Fibroblast of skin of abdomen (primary cell): ENCODE results near the gene EFTUD2.

Experiments
- DNase-seq: peaks from one replicate; pipeline ENCODE4 v3.0.0-alpha.2; 2013

Gene EFTUD2

DNA sequence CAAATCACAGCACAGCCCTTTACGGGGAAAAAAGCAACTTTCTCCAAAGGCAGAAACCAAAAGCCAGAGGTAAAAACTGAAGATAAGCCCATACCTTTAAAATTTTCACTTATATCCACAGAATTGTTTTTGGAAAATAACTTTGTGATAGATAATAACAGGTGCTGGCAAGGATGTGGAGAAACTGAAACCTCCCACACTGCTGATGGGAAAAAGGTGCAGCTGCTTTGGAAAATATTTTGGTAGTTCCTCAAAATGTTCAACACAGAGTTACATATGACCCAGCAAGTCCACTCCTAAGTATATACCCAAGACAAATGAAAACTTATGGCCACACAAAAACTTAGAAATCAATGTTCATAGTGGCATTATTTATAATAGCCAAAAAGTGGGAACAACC, 12.2 kb downstream of the EFTUD2 start:
- DNase-seq = no peak

DNA sequence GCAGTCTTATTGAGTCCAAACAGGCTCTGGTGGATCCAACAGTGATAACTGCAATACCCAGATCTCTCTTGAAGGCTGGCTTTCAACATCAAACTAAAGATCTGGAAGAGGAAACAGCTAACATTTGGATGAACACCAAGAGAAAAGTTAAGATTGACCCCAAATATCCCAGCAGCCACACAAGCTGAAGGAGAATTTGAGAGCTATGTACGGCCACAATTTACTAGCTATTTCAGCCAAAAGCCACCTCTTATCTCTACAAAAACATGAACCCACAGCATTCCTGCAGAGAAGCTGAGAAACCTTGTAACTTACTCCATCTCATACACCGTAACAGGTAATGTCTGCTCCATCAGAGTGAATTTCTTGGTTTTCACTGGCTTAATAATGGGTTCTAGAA, 14.3 kb downstream of the EFTUD2 start:
- DNase-seq = no peak

DNA sequence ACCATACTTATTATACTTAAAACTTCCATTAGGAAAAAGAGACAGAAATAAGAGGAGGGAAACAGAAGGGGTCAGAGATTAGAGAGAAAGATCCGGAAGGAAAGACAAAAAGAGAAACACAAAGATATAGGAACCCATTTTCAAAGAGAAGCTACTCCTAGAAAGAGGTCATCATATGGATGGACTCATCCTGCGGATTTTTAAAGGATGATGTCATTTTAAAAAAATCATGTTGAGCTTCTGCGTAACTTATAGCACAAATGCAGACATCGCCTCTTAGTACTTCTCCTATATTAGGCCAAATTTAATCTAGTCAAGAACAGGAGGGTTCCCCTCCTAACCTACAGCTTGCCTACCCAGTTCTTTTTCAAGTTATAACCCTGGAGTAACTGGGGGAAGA, 18.1 kb downstream of the EFTUD2 start:
- no peak for DNase-seq

DNA sequence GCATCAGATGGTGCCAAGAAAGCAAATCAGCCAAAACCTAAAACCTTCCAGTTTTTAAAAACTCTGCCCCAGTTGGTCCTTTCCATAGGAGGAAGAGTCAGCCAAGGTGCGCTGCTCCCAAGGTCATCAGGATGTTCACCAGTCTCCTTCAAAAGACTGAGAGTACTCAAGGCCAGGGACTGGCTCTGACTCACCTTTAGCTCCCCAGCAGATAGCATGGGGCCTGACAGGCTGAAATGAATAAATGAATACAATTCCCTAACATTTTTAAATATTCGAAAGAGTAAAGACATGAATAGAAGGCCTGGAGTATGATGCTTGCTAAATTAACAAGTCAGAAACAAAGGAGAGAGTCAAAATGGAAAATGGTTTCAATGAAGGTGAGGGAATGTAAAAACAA, 19.2 kb downstream of the EFTUD2 start:
- no peak for DNase-seq

DNA sequence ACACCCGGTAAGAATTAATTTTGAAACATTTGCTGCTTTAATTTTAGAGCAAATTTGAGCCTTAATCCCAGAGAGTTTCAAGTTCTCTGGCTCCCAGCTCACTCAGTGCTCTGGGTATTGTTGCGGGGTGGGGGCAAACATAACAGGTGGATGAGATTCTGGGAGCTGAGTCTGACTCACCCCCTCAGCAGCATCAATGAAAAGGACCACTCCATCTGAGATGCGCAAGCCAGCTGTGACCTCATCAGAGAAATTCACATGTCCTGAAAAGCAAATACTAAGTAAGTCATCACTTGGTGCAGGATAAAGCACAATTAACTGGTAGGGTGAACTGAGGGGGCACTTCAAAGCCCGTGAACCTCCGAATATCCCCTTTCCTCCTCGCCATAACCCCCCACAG, 19.9 kb downstream of the EFTUD2 start:
- no peak for DNase-seq

DNA sequence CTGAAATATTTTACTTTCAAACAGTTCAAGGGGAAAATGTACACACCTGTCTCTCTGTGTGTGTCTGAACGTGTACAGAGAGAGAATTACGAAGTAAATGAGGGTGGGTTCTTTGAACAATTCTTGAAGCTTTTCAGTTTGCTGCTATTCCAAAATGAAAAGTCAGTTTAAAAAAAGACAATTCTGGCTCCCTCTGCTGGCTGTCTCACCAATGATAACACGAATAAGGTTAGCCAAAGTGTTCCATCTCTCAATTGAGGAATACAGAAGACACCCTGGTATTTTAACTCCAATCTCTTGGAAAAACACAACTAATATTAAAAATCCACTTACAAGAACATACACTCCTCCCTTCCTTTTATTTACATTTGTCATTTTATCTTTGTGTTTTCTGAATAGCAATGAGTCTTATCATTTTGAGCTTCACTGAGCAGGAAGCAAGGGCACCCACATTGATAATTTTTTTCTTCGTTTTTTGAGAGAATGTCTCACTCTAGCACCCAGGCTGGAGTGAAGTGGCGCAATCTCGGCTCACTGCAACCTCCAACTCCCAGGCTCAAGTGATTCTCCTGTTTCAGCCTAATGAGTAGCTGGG, 20.5 kb downstream of the EFTUD2 start:
- peak; percentile 34 for DNase-seq

DNA sequence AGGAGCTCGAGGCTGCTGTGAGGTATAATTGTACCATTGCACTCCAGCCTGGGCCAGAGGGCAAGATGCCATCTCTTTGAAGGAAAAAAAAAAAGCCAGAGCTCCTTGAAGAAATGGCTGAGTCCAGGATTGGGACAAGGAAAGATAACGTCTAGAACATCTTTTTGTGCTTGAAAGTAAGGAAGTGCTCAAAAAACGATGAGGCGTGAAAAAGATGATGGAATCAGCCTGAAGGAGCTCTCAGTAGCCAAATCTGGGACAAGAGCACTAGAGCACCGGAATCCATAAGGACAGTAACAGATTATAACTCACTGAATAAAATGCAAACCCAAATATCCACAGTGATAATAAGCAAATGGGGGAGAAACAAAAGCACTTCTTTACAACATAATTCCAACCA, 22.1 kb downstream of the EFTUD2 start:
- DNase-seq = no peak

DNA sequence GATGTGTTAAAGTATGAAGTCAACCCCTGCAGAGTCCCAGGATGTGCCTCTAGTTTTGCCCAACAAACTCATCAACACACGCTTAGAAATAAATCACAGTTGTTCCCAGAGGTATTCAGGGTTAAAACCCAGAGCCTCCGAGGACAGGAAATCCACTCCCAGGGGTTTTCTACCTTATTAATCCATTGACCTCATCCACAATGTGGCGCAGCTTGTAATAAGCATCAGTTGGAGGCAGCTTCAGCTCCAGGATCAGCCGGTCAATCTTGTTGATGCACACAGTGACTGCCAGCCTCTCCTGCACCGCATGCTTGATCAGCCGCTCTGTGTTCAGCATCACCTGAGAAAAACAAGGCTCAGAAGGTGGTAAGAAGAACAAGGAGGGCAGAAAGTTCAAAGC, 23.5 kb downstream of the EFTUD2 start:
- no peak for DNase-seq

DNA sequence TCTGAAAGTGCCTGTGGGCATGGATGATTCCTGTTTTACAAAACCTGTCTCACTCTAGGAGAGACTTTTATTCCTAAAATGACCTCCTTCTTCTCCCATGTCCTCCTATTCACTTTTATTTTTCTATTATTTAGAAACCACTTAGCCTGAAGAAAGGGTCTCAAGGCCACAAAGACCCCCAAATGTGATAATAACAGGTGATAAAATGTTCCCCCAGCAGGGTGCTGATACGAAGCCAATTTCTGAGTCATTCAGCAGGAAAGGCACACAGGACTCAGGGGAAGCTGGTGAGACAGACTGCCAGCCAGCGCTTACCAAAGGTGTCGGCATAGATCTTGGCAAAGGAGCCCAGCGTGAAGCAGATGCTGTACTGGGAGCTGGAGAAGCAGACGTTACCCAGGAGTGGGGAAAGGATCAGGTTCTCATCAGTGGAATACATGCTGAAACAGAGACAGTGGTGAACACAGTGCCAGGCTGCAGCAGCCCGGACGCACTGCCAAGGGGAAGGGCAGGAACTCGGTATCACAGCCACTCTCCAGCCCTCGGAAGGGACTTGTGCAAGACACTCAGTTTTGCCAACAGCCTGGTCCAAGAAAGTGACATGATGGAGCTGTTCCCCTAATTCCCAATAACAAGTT, 27.0 kb downstream of the EFTUD2 start:
- DNase-seq = no peak

DNA sequence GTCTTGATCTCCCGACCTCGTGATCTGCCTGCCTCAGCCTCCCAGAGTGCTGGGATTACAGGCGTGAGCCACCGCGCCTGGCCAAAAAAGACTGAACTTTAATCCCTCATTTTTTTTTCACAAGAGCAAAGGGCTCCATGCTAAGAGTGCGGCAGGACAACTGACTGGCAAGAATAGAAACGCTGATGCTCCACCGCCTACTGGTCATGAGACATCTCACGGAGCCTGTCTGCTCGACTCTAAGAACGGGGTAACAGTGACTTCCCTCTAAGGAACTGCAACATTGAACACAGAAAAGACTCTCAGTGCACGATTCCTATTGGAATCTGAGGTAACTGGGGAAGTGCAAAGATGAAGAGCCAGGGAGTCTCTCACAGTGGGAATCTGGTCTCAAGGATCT, 27.7 kb downstream of the EFTUD2 start:
- no peak for DNase-seq

DNA sequence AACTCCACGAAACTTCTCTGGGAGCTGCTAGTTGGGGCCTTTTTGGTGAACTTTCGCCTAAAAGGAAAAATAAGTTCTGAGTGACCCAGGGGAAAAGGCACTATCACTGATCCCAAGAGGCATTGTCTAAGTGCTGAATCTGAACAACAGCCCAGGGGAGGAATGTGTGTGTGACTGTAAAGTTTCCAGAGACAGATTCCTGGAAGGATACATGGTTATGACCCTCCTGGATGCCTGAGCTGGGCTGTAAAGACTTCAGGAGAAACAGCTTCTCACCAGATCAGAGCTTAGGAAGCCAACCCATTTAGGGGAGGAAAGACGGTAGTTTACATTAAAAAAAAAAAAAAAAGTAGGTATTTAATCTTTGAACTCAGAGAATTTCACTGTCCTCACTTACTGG, 31.4 kb downstream of the EFTUD2 start:
- peak; percentile 12 for DNase-seq

DNA sequence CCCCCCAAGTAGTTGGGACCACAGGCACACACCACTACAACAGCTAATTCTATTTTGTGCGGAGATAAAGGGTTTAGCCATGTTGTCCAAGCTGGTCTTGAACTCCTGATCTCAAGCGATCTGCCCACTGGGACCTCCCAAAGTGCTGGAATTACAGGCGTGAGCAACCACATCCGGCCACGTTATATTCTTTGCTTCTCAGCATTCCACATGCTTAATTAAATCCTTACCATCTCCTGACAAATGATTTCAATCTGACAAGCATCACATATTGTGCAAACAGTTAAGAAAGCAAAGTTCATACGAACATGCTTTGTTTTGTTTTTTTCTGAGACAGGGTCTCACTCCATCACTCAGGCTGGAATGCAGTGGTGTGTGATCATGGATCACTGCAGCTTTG, 33.3 kb downstream of the EFTUD2 start:
- peak; percentile 90 for DNase-seq

DNA sequence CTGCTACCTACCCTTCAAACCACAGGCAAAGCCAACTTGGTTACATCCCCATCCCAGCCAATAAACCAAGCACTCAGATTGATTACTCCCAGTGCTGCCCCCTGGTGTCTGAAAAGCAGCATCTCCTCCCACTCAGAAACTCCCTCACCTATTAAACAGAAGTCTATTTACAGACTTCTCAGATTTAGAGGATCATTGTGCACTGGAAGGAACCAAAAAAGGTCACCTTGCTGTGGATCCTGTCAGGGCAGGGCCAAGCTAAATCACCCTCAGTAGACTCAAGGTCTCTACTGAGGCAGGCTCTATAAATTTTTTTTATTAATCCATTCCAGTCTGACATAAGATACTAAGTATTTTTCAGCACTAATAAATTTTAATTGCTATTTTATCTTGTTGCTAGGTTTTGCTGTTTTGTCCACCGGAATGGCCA, 34.0 kb downstream of the EFTUD2 start:
- peak; percentile 77 for DNase-seq

DNA sequence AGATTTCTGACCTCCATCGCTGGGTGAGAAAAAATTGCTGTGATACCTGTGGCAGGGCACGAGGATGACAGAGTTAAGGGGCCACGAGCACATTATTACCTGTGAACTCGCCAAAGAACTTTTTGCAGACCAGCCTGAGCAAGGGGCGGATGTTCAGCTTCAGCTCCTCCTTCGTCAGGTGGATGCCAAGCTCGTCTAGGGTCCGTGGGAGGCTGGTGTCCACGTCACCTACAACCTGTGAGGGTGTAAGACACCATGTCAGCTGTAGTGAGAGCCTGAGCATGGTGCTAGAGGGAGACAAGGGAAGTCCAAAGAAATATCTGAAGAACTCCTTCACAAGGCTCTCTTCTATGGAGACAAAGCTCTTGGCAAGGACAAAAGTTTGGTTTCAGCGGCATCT, 34.4 kb downstream of the EFTUD2 start:
- no peak for DNase-seq

DNA sequence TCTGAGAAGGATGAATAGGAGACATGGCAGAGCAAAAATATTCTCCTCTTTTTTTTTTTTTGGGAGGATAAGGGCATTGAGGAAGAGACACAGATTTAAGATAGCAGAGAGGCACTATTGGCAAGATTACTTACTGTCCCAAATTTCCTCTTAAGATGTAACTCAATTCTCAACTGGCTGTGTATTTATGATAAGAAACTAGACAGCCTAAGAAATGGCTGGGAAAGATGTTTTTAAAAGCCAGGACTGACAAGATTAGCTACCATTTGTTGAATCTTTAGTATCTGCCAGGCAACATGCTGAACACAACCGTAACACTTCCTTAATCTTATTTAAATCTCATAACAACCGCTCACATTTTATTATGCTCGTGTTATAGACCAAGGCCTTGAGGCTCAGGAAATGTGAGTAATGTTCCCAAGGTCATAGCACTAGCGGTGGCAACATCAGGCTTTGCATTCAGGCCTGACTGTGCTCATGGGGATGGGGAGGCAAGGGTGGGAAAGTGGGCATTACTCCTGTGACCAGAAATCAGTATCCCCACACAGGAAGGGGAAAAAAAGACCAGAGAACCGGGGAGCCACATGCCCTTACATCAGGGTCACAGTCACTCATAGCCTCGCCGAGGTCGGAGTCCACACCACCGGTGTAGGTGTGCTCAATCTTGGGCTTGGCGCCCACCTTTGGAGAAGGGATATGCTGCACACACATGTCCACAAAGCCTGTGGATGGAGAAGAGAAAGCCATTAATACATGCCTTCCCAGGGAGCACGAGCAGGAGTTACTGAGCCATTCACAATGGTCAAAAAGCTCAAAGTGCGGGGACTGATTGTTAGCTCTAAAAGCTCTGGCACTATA, 36.0 kb downstream of the EFTUD2 start:
- DNase-seq = no peak

DNA sequence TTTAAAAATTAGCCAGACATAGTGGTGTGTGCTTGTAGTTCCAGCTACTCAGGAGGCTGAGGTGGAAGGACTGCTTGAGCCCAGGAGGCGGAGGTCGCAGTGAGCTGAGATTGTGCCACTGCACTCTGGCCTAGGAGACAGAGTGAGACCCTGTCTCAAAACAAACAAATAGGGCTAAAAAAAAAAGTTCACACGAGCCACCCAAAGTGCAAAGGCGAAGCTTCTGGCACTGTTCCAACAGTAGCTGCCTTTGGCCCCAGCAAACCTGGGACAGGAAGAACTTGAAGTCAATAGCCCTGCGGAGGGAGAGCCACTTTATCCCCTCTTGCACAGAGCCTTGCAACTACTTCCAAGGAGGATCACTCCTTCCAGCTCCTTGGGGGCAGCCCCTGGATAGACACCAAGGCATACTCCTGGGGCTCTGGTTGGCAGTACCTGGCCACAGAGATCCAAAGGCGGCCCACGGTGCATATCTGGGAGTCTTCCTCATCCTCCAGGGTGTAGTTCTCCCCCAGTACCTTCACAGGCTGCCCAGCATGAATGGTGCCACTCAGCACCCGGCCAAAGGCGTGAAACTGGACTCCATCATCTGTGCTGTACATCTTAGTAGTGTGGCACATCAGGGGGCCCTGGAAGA, 36.8 kb downstream of the EFTUD2 start:
- no peak for DNase-seq

DNA sequence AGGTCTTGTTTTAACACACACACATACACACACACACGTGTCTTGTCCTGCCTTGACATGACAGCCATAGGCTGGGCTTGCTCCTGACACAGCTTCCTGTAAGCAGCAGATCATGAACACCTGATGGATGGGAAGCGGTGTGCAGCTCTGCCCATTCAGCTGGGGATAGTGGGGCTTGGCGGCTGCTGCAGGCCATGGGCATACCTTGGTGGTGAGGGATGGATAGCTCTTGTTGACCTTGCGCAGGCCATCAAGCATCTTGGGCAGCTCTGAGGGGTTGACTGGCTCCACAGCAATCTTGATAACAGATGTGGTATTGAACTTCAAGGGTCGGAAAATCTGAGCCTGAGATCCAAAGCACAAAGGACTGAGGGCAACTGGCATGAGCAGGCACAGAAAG, 39.5 kb downstream of the EFTUD2 start:
- DNase-seq = no peak

DNA sequence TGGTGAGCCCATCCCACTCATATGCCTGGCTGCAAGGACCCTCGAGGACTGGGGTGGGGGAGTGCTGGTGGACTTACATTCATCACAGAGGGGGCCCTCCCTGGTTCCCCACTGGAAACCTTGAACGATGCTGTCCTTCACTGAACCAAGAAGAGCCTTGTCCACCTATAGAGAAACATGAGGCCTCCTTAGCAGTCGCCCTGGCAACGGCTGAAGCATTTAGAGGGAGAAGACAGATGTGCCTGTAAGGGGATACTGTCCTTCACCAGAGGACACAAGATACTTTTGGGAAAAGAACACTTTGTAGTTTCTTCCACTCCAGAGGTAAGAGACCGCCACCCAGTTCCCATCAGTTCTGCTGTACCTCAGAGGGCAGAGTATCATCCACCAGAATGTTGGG, 45.1 kb downstream of the EFTUD2 start:
- no peak for DNase-seq

DNA sequence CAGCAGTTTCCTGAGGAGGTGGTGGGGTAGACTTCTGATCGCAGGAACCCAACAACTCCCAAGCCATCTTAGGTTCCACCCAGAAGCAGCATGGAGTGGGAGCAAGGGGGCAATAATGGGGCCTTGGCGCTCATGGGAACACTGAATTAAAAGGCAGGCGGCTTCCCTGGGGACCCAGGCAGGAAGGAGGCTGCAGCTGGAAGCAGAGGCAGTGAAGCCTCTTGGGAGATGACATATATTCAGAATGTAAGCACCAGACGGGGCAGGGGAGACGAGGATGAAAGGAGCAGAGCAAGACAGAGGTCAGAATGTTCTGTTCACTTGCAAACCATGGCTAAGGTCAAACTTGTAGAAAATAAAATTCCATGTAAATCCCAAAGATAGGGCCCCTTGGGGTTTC, 48.6 kb downstream of the EFTUD2 start:
- no peak for DNase-seq

DNA sequence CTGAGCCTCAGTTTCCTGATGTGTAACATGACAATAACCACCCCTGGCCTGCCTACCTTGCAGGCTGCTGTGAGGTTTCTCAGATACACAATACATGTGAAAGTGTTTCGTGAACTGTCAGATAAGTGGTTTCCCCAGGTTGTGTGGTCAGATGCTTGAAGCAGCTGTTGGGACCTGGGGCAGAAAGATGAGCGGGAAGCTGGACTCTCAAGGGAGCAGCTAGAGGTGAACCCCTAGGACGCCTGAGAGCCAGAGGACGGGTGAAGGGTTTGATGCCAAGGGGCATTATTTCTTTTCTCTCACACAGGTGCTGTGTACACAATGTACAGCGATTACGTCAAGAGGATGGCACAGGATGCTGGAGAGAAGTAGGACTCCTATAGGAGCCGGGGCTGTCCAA, 49.2 kb downstream of the EFTUD2 start:
- DNase-seq = no peak

DNA sequence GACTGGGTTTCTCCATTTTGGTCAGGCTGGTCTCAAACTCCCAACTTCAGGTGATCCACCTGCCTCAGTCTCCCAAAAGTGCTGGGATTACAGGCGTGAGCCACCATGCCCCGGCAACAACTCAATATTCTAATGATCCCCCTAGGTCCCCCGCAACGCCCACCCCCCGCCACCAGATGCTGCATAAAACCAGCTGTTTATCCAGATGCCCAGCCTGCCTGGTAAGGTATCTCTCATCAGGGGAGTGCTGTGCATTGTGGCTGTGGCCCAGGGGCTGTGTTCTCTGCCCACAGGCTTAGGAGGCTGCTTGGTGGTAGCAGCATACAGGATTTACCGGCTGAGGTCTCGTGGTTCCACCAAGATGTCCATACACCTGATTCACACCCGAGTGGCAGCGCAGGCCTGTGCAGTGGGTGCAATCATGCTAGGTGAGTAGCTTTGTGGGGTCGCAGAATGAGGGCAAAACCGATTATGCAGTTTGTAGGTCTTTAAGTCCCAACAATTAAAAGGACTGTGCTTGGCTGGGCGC, 50.2 kb downstream of the EFTUD2 start:
- DNase-seq = no peak

DNA sequence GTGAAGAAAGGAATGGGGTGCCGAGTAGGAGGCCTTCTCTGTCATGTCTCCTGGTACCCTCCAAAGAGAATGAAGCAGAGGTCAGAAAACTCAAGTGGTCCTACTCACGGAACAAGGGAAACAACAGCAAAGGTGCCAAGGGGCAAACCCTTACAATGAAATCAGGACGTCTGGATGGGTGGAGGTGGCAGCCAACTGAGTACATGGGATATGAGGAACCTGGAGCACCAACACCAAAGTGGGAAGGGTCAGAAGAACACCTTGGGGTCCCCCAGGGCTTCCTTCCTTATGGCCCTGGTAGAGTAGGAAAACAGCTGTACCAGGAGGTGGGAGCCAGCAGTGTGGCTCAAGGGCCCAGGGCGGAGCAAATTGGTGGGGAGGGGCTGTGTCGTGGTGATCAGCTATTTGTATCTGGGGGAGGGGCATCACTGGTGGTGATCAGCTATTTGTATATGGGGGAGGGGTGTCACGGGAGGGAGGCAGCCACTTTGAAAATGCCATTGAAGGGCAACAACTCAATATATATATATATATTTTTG, 50.9 kb downstream of the EFTUD2 start:
- no peak for DNase-seq

DNA sequence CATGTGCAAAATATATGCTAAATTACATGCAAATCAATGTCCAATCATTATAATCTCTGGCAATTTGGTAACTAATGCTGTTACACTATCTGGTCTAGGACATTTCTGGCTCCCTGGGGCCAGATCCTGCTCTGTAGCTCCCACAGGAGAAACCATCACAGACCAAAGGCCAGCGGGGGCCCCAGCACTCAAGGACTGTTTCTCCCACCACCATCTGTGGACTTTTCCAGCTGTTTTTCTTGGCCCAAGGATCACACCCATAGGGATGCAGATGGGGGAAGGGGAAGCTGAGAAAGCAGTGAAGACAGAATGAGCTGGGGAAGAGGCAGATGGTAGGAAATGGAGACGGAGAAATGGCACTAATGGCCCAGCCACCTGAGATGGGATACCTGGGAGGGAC, 51.7 kb downstream of the EFTUD2 start, which contains the start of gene HIGD1B:
HIGD1B (plus strand) TSS at position 298 of the 400 bp plus-strand sequence. CDS start 270 bp downstream, outside the sequence.
- DNase-seq = no peak
